GM12864 (cell line): ENCODE data around the gene KCNE1.
"Not testable (repeated sequence)": the region's sequence is repeated elsewhere in the genome, so short reads cannot be mapped to it uniquely, and the experiment has no call there.

ENCODE experiments used
- DNase-seq: peaks from one replicate; pipeline ENCODE4 v3.0.0-alpha.2; 2011; ENCODE audit warnings: low read depth
- H3K4me3 ChIP-seq: 2 replicates; pipeline ENCODE4 v1.5.1; 2011; ENCODE audit warnings: mild to moderate bottlenecking, low read depth, low read length, control low read depth
- TF ChIP-seq, protein P1 (sequence below): IDR thresholded peaks from 2 replicates; pipeline ENCODE4 v1.5.1; 2011; ENCODE audit warnings: low read depth, mild to moderate bottlenecking, moderate library complexity, low read length, control low read depth, inconsistent platforms; ENCODE audit errors: missing control alignments

Gene KCNE1

DNA sequence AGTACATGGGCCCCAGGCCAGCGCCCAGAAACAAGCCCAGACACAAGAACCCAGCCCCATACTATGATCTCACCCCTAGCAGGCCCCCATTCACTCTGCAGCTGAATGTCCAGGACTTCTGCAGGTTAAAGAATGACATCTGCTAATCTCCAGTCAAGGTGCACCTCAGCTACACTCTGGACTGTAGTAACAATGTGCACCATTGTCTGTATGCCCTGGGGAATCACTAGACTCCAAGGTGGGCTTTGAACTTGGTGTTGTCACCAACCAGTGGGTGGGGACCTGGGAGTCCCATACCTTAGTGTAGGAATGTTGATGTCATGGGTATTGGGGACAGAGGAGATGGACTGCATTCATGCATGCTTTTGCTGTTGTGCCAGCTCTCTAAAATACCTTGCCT is 10.3 kb downstream of the KCNE1 start:
- no peak overlapping the region for H3K4me3 ChIP-seq
- TF ChIP-seq, protein P1, sequence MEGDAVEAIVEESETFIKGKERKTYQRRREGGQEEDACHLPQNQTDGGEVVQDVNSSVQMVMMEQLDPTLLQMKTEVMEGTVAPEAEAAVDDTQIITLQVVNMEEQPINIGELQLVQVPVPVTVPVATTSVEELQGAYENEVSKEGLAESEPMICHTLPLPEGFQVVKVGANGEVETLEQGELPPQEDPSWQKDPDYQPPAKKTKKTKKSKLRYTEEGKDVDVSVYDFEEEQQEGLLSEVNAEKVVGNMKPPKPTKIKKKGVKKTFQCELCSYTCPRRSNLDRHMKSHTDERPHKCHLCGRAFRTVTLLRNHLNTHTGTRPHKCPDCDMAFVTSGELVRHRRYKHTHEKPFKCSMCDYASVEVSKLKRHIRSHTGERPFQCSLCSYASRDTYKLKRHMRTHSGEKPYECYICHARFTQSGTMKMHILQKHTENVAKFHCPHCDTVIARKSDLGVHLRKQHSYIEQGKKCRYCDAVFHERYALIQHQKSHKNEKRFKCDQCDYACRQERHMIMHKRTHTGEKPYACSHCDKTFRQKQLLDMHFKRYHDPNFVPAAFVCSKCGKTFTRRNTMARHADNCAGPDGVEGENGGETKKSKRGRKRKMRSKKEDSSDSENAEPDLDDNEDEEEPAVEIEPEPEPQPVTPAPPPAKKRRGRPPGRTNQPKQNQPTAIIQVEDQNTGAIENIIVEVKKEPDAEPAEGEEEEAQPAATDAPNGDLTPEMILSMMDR, result no peak
- DNase-seq, result no peak

DNA sequence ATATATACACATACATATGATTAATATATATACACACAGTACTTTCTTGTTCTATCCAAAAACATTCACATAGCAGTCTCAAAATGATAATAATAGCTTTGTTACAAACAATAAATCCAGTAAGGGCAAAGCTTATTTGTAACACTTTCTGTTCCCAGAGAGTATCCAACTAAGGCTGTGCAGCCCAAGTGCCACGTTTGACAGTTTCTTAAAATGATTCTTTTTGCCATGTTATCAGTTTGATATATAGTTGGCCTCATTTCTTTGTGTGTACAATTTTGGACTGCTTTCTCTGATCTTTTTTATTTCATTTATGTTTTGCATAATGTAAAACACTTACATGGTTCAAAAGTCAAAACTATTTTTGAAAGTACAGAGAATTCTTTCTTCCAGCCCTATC is 11.8 kb downstream of the KCNE1 start:
- TF ChIP-seq, protein P1, result no peak
- H3K4me3 ChIP-seq, result no peak overlapping the region
- DNase-seq, result no peak

DNA sequence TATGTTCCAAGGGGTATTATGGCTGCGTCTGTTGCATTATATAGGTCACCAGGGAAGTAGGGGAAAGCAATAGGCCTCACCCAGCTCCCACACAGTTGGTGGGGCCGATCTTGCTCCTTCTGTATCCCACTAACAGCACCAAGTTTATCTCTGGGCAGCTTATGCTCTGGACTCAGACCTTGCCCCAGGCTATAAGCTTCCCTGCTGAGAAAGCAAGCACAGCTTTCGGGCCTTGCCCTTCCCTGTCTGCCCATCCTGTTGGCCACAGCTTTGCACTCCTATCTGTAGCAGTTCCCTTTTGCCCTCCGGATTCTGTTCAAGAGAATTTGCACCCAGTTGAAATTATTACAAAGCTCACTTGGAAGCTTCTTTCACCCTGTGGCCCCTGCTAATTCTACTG is 12.9 kb downstream of the KCNE1 start:
- DNase-seq, result no peak
- TF ChIP-seq, protein P1, result no peak
- H3K4me3 ChIP-seq, result no peak overlapping the region

DNA sequence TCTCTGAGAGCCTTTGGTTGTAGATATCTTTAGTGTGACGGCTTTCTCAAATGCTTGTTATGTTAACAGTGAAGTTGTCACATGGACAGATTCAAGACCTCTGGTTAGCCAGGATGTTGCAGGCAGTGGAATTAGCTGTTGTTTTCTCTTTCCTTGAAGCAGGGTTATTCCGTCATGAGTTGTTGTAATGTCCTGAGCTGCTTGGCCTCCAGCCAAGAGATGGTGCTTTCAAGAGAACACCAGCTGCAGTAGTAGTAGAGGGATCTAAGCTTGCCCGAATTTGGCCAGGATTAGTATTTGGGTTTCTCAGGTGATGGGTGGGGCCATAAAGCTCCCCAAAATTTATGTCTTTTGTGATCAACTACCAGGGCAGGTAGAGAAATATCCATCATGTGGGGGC is 13.4 kb downstream of the KCNE1 start:
- no peak overlapping the region for H3K4me3 ChIP-seq
- TF ChIP-seq, protein P1, result no peak
- no peak for DNase-seq

DNA sequence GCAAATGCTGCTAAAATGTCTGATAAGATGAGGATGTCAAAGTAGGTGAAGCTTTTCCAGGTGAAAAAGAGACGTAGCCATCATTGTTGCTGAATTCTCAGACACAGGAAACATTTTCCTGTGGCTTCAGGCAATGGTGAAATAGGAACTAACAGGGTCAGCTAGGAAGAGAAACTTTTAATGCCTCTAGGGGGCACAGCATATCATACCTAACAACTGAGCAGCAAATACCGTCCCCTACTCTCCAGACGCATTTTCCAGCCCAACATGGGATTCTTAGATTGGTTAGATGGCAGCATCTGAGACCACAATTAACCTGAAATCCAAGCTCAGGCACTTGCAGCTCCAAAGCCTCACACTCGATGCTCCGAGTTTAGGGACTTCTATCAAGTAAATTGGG is 28.2 kb downstream of the KCNE1 start:
- not testable (repeated sequence) for H3K4me3 ChIP-seq, DNase-seq

DNA sequence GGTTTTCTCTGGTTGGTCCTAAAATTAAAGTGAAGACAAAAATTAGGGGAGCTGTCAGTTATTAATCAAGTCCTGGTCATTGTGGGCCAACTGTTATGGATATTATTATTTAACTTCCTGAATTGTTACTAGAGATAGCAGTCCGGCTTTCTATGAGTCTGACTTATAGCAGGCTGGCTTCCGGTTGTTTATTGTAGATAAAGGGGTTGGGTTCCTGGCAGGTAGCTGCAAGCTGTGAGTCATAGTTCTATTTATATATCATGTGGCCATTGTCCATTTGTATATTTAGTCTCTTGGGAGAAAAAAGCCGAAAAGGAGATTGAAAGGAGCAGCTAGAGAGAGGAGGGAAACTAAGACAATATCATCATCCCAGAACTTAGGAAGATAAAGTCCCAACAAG is 28.6 kb downstream of the KCNE1 start:
- H3K4me3 ChIP-seq, DNase-seq: not testable (repeated sequence)

DNA sequence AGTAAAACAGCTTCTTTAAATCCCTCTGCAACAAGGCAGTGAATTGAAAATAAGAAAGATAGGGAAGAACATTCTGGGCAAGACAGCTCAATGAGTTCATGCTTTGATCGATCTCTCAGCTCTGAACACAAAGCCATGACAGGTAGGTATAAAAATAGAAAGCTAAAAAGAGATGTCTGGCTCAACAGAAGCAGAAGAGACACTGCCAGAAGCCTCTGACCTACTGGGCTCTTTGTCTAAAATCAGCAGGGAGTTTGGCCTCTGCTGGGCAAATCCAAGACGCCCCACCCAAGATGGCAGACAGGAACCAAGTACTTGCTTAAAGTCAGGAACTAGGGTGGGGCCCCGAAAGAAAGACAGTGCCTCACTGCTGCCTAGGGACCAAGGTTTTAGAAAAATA is 44.7 kb downstream of the KCNE1 start:
- not testable (repeated sequence) for H3K4me3 ChIP-seq, DNase-seq

DNA sequence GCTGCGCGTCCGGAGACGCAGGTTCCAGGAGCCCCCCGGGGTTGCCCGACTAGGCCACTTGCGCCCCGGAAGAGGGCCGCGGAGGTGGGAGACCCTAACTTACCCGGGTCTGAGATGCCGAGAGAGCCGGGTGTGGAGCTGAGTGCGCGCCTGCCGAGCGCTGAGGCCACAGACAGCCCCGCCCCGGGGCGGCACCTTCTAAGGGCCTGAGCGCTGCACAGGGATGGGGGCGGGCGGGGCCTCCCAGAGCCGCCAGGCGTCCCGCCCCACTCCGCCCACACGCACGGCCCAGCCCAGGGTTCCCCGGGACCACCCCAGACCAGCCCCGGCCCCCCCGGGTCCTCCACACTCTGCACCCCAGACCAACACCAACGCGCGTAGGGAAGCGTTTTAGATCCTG is 52.6 kb downstream of the KCNE1 start:
- H3K4me3 ChIP-seq, DNase-seq: not testable (repeated sequence)

DNA sequence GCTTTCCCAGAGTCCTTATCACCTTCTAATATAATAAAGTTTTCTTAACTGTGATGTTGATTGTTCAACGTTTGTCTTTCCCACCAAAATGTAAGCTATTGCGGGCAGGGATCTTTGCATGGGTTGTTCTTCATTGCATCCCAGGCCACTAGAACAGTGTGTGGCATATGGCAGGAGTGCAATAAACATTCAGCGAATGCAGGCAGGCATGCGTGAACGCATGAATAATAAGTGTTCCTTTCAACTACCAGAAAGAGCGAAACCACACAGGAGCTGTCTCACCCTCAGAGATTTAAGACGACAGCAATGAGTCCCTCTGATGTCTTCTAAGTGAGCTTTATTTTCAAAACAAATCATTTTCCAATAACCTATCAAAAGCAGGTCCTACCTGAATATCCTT is 53.7 kb downstream of the KCNE1 start:
- not testable (repeated sequence) for DNase-seq, H3K4me3 ChIP-seq

DNA sequence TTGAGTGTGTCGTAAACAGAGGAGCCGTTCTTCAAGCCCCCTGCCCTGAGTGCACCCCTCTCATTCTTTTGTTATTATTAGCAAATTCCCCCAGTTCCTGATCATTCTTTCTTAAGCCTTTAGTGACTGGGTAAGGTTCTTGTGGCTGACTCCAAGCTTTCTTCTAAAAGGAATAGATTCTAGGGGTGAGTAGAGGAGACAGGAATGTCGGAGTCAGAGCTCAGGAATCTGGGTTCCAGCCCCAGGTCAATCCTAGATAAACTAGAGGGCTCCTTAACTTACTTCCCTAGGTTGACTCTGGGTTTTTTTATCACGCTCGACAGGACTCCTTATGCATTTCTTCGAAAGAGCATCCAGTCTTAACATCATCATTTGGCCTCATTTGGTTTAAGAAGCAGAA is 55.8 kb downstream of the KCNE1 start:
- DNase-seq, H3K4me3 ChIP-seq: not testable (repeated sequence)

DNA sequence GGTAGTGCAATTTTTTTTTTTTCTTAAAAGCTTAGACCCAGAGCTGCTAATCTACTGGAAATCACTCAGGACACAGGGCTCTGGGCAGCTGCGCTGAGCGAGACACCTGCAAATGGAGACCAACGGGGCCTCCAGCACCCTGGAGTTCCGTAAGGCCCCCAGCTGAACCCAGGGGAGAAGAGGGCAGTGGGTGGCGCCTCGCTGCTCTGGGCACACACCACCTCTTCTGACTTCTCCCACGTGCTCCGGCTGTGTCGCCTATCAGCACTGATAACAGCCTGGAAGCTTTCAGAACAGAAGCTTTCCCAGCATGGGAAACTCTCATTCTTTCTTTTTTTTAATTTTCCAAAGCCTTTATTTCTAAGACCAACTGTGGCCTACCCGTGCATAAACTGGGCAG is 56.4 kb downstream of the KCNE1 start:
- not testable (repeated sequence) for H3K4me3 ChIP-seq, DNase-seq

DNA sequence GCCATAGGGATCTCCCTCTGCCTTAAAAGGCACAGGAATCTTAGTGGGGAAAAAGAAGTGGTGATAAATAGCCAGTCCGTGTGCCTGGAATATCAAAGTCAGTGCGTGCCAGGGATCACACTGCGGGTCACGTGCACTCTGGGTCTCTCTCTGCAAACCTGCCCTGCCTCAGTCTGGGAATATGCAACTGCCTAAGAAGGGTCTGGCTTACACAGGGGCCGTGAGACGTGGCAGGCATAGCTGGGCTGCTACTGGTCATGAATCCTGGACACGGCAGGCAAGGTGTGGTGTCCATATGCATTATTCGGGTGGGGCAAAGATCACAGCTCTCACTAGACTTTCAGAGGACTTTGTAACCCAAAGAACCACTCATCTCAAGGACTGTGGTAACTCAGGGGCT is 65.0 kb downstream of the KCNE1 start:
- H3K4me3 ChIP-seq, DNase-seq: not testable (repeated sequence)

DNA sequence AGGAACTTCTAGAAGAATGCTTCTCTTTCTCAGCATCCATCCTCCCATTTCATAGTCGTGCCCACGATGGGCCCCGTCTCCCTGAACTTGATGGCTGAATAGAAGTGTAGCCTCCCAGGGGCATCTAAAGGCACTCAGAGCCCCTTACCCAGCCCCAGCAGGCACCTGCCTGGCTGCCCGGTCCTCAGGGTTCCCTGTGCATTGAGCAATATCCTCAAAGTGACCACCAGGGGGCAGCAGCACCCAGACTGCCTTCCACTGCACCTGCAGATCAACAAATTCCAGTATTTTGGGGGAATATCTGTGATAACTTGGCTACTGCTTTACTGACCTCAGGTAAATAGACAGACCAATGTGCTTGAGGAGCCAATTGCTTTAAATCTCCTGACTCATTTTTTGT is 68.5 kb downstream of the KCNE1 start:
- H3K4me3 ChIP-seq, DNase-seq: not testable (repeated sequence)

DNA sequence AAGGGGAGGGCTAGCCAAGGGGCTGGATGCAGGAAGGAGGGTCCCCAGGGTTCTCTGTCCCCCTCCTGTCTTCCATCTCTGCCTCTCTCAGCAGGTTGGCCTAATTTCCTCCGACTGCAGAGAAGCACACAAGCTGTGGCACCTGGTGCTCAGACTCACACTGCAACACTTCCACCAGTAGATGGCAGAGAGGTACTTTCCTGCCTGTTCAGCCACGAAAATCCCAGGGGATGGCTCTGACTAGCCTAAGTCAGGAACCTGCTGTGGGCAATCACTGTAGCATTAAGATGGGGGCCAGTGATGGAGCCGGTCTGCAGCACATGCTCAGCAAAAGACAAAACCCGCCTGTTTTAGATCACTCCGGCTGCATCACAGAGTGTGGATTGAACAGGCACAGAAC is 82.3 kb downstream of the KCNE1 start:
- H3K4me3 ChIP-seq, DNase-seq: not testable (repeated sequence)

DNA sequence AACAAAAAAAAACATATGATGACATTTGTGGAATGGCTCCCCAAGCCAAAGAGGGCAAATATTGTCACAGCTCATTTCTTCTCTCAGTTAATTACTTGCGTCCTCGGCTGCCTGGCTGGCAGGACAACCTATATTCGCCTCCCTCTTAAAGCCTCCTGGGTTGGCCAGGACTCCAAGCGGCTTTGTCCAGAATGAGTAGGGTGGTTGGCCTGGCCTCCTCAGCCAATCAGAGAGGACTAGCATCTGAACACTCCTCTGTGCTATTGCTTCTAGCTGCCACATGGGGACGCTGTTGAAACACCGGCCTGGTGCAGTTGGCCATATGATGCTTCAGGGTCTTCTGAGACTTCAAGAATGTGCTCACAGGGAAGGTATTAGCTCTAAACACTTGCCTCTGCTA is 83.6 kb downstream of the KCNE1 start:
- H3K4me3 ChIP-seq, DNase-seq: not testable (repeated sequence)

DNA sequence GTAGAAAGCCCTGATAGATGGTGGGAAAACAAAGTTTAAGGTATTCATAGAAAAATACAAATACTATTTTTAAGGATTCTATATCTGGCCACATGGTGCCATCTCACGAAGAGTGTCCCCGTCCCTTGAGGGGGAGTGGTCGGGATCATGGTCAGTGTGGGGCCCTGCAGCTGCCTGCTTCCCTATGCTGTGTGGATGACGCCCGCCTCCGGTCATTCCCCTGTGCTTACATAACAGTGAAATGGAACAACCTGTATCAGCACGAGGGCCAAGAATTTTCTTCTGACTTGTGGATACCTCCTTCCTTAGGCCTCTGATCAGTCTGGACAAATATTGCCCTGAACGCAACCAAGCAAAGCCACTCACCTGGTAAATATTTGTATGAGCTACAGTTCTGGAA is 84.7 kb downstream of the KCNE1 start:
- not testable (repeated sequence) for H3K4me3 ChIP-seq, DNase-seq
